IPS-18a (cell line): ENCODE measurements around the gene PTPN14.

ENCODE experiments used
- H3K27ac ChIP-seq: one replicate; pipeline ENCODE4 v1.5.1; 2013; ENCODE audit warnings: low read length
- H3K27me3 ChIP-seq: one replicate; pipeline ENCODE4 v1.6.1; 2013; ENCODE audit warnings: mild to moderate bottlenecking, low read length; ENCODE audit not compliant: control insufficient read depth, insufficient read depth
- H3K36me3 ChIP-seq: one replicate; pipeline ENCODE4 v1.6.1; 2013; ENCODE audit warnings: low read depth, low read length; ENCODE audit not compliant: control insufficient read depth
- H3K4me1 ChIP-seq: one replicate; pipeline ENCODE4 v1.6.1; 2013; ENCODE audit warnings: low read depth, low read length; ENCODE audit not compliant: control insufficient read depth
- H3K4me3 ChIP-seq: one replicate; pipeline ENCODE4 v1.5.1; 2013; ENCODE audit warnings: low read length
- H3K9ac ChIP-seq: one replicate; pipeline ENCODE4 v1.6.1; 2013; ENCODE audit warnings: mild to moderate bottlenecking, low read length, moderate library complexity
- H3K9me3 ChIP-seq: one replicate; pipeline ENCODE4 v1.6.1; 2013; ENCODE audit warnings: low read depth, low read length; ENCODE audit not compliant: control insufficient read depth

PTPN14 gene

DNA sequence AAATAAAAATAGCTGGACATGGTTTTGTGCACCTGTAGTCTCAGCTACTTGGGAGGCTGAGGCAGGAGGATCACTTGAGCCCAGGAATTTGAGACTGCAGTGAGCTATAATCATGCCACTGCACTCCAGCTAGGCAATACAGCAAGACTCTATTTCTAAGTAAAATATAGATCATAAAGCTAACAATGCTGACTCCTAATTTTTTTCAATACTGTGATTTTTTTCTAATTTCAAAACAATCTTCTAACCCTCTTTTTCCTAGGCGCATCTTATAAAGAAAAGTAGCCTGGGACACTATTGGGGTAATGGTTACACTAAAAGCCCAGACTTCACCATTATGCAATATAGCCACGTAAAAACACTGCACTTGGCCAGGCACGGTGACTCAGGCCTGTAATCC lies 81.3 kb downstream of the PTPN14 start:
- no peaks in the 10 kb centered on the region for H3K36me3 ChIP-seq
- H3K27ac ChIP-seq, result no peak overlapping the region
- peaks cover 15% of the 10 kb centered on the region for H3K4me1 ChIP-seq
- no peaks in the 10 kb centered on the region for H3K9me3 ChIP-seq
- H3K27me3 ChIP-seq, result no peaks in the 10 kb centered on the region
- no peak overlapping the region for H3K9ac ChIP-seq
- H3K4me3 ChIP-seq, result no peak overlapping the region

GRCh38 chr1:214469290-214469689 lies 82.1 kb downstream of the PTPN14 start:
- Histone ChIP-seq H3K27me3 (no peaks in the 10 kb centered on the region), H3K9ac (no peak overlapping the region), H3K9me3 (no peaks in the 10 kb centered on the region), H3K4me3 (no peak overlapping the region), H3K27ac (no peak overlapping the region), H3K4me1 (peaks cover 10% of the 10 kb centered on the region), H3K36me3 (no peaks in the 10 kb centered on the region)

DNA sequence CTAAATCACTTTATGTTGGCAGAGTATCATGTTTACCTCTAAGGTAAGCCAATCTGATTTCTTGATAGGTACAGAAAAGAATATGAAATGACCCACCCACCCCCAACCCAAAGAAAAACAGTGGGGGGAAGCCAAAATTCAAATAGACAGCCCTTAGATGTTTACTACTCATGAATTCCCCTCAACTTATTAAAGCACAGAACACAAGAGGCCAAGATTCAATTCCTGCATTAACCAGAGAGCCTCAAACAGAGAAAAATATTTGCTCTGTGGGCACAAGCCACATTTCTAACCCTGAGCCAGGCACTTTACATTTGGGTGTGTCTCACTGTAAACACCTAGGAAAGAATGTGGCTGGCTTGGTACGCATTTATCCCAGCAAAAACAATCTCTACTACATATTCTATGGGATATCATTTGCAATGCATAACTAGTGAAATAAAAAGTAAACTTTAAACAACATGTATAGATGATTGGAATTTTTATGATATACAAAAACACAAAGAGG lies 84.3 kb downstream of the PTPN14 start:
- Histone ChIP-seq H3K27me3 (no peaks in the 10 kb centered on the region), H3K9me3 (no peaks in the 10 kb centered on the region), H3K9ac (no peak overlapping the region), H3K36me3 (no peaks in the 10 kb centered on the region), H3K4me3 (no peak overlapping the region), H3K4me1 (no peaks in the 10 kb centered on the region), H3K27ac (no peak overlapping the region)

GRCh38 chr1:214466403-214467077 lies 84.9 kb downstream of the PTPN14 start:
- H3K36me3 ChIP-seq, result no peaks in the 10 kb centered on the region
- H3K27me3 ChIP-seq, result no peaks in the 10 kb centered on the region
- H3K9ac ChIP-seq, result no peak overlapping the region
- no peaks in the 10 kb centered on the region for H3K4me1 ChIP-seq
- H3K4me3 ChIP-seq, result no peak overlapping the region
- H3K27ac ChIP-seq, result no peak overlapping the region
- H3K9me3 ChIP-seq, result no peaks in the 10 kb centered on the region

- Histone ChIP-seq H3K27me3 (no peaks in the 10 kb centered on the region), H3K9ac (no peak overlapping the region), H3K36me3 (no peaks in the 10 kb centered on the region), H3K27ac (no peak overlapping the region), H3K4me1 (peaks cover 7% of the 10 kb centered on the region), H3K9me3 (no peaks in the 10 kb centered on the region), H3K4me3 (no peak overlapping the region)
These were observed 86.7 kb downstream of the PTPN14 start for GRCh38 chr1:214464445-214465287.

- no peaks in the 10 kb centered on the region for H3K36me3 ChIP-seq
These were observed 87.8 kb downstream of the PTPN14 start for GRCh38 chr1:214463596-214463995.

DNA sequence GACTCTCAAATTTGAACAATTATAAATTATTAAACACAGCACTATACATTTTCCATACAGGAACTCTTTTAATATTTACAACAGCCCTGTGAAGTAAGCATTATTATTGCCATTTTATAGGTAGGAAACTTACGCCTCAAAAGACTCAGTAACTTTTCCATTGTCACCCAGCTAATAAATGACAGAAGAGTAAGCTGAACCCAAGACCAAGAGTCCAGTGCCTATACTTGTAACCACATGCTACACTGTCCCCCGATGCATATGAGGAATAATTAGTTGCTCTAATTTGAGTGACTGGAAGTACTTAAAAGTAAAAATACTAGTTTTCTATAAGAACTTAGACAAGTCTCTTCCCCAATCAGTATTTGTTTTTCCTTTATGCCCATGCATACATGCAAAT lies 88.5 kb downstream of the PTPN14 start:
- H3K9me3 ChIP-seq, result no peaks in the 10 kb centered on the region
- H3K36me3 ChIP-seq, result no peaks in the 10 kb centered on the region
- peaks cover 7% of the 10 kb centered on the region for H3K4me1 ChIP-seq
- H3K27ac ChIP-seq, result no peak overlapping the region
- H3K9ac ChIP-seq, result no peak overlapping the region
- no peak overlapping the region for H3K4me3 ChIP-seq
- H3K27me3 ChIP-seq, result no peaks in the 10 kb centered on the region

More at GRCh38 chr1:214463596-214463995, 87.8 kb downstream of the PTPN14 start:
- Histone ChIP-seq H3K27ac (no peak overlapping the region), H3K27me3 (no peaks in the 10 kb centered on the region), H3K9me3 (no peaks in the 10 kb centered on the region), H3K4me1 (peaks cover 7% of the 10 kb centered on the region), H3K4me3 (no peak overlapping the region), H3K9ac (no peak overlapping the region)

DNA sequence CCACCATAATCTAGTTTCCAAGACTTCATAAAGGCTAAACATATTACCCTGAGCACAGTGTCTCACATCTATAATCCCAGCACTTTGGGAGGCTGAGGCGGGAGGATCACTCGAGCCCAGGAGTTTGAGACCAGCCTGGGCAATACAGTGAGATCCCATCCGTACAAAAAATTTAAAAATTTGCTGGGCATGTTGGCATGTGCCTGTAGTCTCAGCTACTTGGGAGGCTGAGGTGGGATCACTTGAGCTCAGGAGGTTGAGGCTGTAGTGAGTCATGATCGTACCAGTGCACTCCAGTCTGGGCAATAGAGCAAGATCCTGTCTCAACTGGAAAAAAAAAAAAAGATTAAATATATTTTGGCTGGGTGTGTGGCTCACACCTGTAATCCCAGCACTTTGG lies 90.1 kb downstream of the PTPN14 start:
- H3K9me3 ChIP-seq, result no peaks in the 10 kb centered on the region
- H3K4me3 ChIP-seq, result no peak overlapping the region
- H3K4me1 ChIP-seq, result peaks cover 7% of the 10 kb centered on the region
- H3K27me3 ChIP-seq, result no peaks in the 10 kb centered on the region
- no peaks in the 10 kb centered on the region for H3K36me3 ChIP-seq
- no peak overlapping the region for H3K27ac ChIP-seq
- H3K9ac ChIP-seq, result no peak overlapping the region

DNA sequence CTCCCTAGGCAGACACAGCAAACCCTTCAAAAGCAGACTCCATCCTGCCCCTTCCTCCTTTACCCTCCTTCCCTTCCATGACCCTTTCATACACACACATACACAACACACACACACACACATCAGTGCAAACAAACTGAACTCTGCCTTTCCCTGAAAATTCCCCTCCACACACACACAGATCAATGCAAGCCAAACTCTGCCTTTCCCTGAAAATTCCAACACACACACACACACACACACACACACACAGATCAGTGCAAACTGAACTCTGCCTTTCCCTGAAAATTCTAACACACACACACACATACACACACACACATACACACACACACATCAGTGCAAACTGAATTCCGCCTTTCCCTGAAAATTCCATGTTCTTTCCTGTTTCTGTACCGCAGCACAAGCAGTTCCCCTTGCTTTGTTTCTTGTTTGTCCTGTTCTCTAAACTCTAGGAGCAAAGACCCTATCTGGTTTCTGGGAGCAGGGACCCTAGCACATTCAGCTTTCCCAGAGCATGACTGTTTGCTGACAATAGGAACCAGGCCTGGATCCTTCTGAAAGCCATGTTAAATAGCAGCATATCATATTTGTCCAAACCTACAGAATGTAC lies 91.0 kb downstream of the PTPN14 start:
- Histone ChIP-seq H3K4me3 (no peak overlapping the region), H3K27ac (no peak overlapping the region), H3K9ac (no peak overlapping the region), H3K4me1 (peaks cover 7% of the 10 kb centered on the region), H3K27me3 (no peaks in the 10 kb centered on the region), H3K9me3 (no peaks in the 10 kb centered on the region), H3K36me3 (no peaks in the 10 kb centered on the region)

DNA sequence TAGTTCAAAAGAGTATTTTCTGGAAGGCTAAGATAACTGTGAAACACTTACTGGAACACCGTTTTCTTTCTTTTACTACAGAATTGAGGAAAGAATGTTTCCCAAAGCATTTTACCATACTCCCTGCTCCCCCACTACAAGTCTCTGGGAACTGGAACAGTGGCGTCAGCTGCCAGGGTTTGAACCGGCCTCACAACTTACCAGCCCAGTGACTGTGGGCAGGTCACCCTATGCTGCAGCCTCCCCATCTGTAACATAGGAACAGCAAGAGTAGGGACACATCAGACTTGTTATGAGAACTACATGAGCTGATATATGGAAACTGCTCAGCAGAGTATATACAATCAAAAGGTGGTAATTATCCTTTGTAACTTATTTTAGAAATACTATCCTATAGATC lies 91.5 kb downstream of the PTPN14 start:
- Histone ChIP-seq H3K27me3 (no peaks in the 10 kb centered on the region), H3K9me3 (no peaks in the 10 kb centered on the region), H3K9ac (no peak overlapping the region), H3K27ac (no peak overlapping the region), H3K4me3 (no peak overlapping the region), H3K4me1 (peaks cover 7% of the 10 kb centered on the region), H3K36me3 (no peaks in the 10 kb centered on the region)

- H3K9me3 ChIP-seq, result no peaks in the 10 kb centered on the region
These were observed 92.9 kb downstream of the PTPN14 start for GRCh38 chr1:214458541-214458940.

More at GRCh38 chr1:214458541-214458940, 92.9 kb downstream of the PTPN14 start:
- H3K4me1 ChIP-seq, result peaks cover 7% of the 10 kb centered on the region
- no peak overlapping the region for H3K4me3 ChIP-seq
- H3K9ac ChIP-seq, result no peak overlapping the region
- H3K27ac ChIP-seq, result no peak overlapping the region
- H3K27me3 ChIP-seq, result no peaks in the 10 kb centered on the region
- H3K36me3 ChIP-seq, result no peaks in the 10 kb centered on the region
